HepG2 (cell line): ENCODE results near the gene CD99L2. TPM values are rescaled to one million over a fixed set of nuclear protein-coding genes. Genes with fewer than 3 reads are reported as not detected.

Experiments used
- GPN1 ChIP-seq: sonication (generic); formaldehyde crosslinking; IDR thresholded peaks from 2 replicates; pipeline ENCODE4 v1.5.1; 2020; ENCODE audit warnings: missing genetic modification reagents, borderline replicate concordance
- HOMEZ ChIP-seq: IDR thresholded peaks from 2 replicates; pipeline ENCODE4 v1.6.1; 2016; ENCODE audit warnings: low read depth
- NONO ChIP-seq, 2 experiments: fragments of 450-650 bp in 1 of 2; sonication (generic) in 1 of 2; formaldehyde crosslinking in 1 of 2; IDR thresholded peaks in 1 of 2; conservative IDR thresholded peaks in 1 of 2; 2 replicates each; pipeline versions ENCODE4 v1.6.1 to v1.8.0; 2017 to 2022; ENCODE audit warnings: mild to moderate bottlenecking in 1 of 2, missing genetic modification reagents in 1 of 2, moderate library complexity in 1 of 2
- NR2F1 ChIP-seq, 2 experiments: fragments of 450-650 bp in 1 of 2; formaldehyde crosslinking in 1 of 2; IDR thresholded peaks; 2 replicates each; pipeline versions ENCODE4 v1.5.0 to v1.6.1; 2016 to 2020; ENCODE audit warnings: mild to moderate bottlenecking in 1 of 2, missing compliant biosample characterization in 1 of 2, missing genetic modification reagents in 1 of 2, moderate library complexity in 1 of 2
- POLR2AphosphoS5 ChIP-seq: IDR thresholded peaks from 2 replicates; pipeline ENCODE4 v1.6.1; 2012; ENCODE audit warnings: low read depth, low read length
- PRDM4 ChIP-seq: sonication (generic); formaldehyde crosslinking; IDR thresholded peaks from 2 replicates; pipeline ENCODE4 v1.9.0; 2021; ENCODE audit warnings: missing genetic modification reagents, borderline replicate concordance
- SKIL ChIP-seq: sonication (generic); formaldehyde crosslinking; IDR thresholded peaks from 2 replicates; pipeline ENCODE4 v1.8.0; 2022; ENCODE audit warnings: missing genetic modification reagents, mild to moderate bottlenecking, moderate library complexity, borderline replicate concordance
- TBX3 ChIP-seq: fragments of 450-650 bp; IDR thresholded peaks from 2 replicates; pipeline ENCODE4 v1.6.1; 2017; ENCODE audit warnings: antibody characterized with exemption, mild to moderate bottlenecking, inconsistent platforms, borderline replicate concordance
- ZBTB7A ChIP-seq: sonication (generic); formaldehyde crosslinking; IDR thresholded peaks from 2 replicates; pipeline ENCODE4 v1.8.0; 2022; ENCODE audit warnings: mild to moderate bottlenecking, missing genetic modification reagents
- ZGPAT ChIP-seq: IDR thresholded peaks from 2 replicates; pipeline ENCODE4 v1.6.1; 2016; ENCODE audit warnings: mild to moderate bottlenecking
- ZNF234 ChIP-seq: sonication (generic); formaldehyde crosslinking; conservative IDR thresholded peaks from 2 replicates; pipeline ENCODE4 v1.5.1; 2020; ENCODE audit warnings: mild to moderate bottlenecking, missing genetic modification reagents
- ZNF274 ChIP-seq: sonication (generic); formaldehyde crosslinking; IDR thresholded peaks from 2 replicates; pipeline ENCODE4 v1.5.1; 2020; ENCODE audit warnings: mild to moderate bottlenecking, missing genetic modification reagents
- ZNF552 ChIP-seq: sonication (generic); formaldehyde crosslinking; IDR thresholded peaks from 2 replicates; pipeline ENCODE4 v1.9.0; 2022; ENCODE audit warnings: missing genetic modification reagents, mild to moderate bottlenecking, borderline replicate concordance
- ZNF607 ChIP-seq: sonication (generic); formaldehyde crosslinking; IDR thresholded peaks from 2 replicates; pipeline ENCODE4 v1.5.1; 2020; ENCODE audit warnings: missing genetic modification reagents, mild to moderate bottlenecking, borderline replicate concordance
- ZNF75D ChIP-seq: sonication (generic); formaldehyde crosslinking; IDR thresholded peaks from 2 replicates; pipeline ENCODE4 v1.8.1; 2023; ENCODE audit warnings: missing genetic modification reagents, mild to moderate bottlenecking, borderline replicate concordance
- polyA plus RNA-seq, 8 experiments: library from polyadenylated mRNA; depleted of rRNA in 3 of 8; stranded (reverse) in 7 of 8; unstranded in 1 of 8; fragments of >200 nt; fragmentation: Illumina TruSeq in 4 of 8; extraction: Trizol in 4 of 8; gene quantifications; 2 replicates each; pipeline versions ENCODE4 v1.2.1 to v1.2.3, GENCODE V29; 2011 to 2016; ENCODE audit warnings: low read depth in 4 of 8, missing spikeins in 1 of 8, mixed read lengths in 1 of 8; ENCODE audit not compliant: insufficient read depth in 1 of 8
- total RNA-seq, 5 experiments: library from RNA; depleted of rRNA; stranded (reverse); fragments of >200 nt; fragmentation: Illumina TruSeq; extraction: Trizol; gene quantifications; 2 replicates each; pipeline ENCODE4 v1.2.3, GENCODE V29; 2016; ENCODE audit warnings: low read depth in 1 of 5

Gene CD99L2
- total and polyA plus RNA-seq, 2 of the 13 experiments (the other 11 are each of a cell fraction or from before 2014, with no cell fraction given): 6.9 to 7.6 TPM

GRCh38 chrX:150848914-150849365, 49.5 kb downstream of the CD99L2 start (continued):
- TF ChIP-seq HOMEZ (CRISPR knock-in tag): 0 out of 2 replicates have a peak, but pooled peaks have one; percentile 12
- no peak for TF ChIP-seq PRDM4 (CRISPR knock-in tag)
- peak; percentile 99 for TF ChIP-seq TBX3
- no peak for TF ChIP-seq ZNF75D
- no peak for TF ChIP-seq ZNF234 (CRISPR knock-in tag)
- peak; percentile 60 for TF ChIP-seq ZGPAT
- TF ChIP-seq ZNF274 (CRISPR knock-in tag): no peak
- peak in 1 of 2 experiments; percentile 33; a peak in 1 of 4 replicates for TF ChIP-seq NR2F1 (CRISPR knock-in tag; IDR thresholded peaks at IDR 0.05)
- no peak for TF ChIP-seq ZNF552 (CRISPR knock-in tag)
- no peak for TF ChIP-seq ZNF607 (CRISPR knock-in tag)
- TF ChIP-seq SKIL (CRISPR knock-in tag): 0 out of 2 replicates have a peak, but pooled peaks have one; percentile 32
- no peak for TF ChIP-seq NONO (IDR thresholded peaks at IDR 0.05)
- no peak for TF ChIP-seq NONO (CRISPR knock-in tag; conservative IDR thresholded peaks at IDR 0.05)
- no peak for TF ChIP-seq ZBTB7A (CRISPR knock-in tag)
- no peak for TF ChIP-seq GPN1 (CRISPR knock-in tag)
- TF ChIP-seq POLR2AphosphoS5: no peak
